Measurements from ENCODE around the gene GPRC5C. TPM values are rescaled to one million over a fixed set of nuclear protein-coding genes. Genes with fewer than 3 reads are reported as not detected.

The GPRC5C gene
- total RNA-seq, 1 experiment from 2014 or later = 15.5 TPM

GRCh38 chr17:74408815-74409214 lies 23.1 kb upstream of the GPRC5C start:
- Mint-ChIP-seq H3K4me1 (peaks cover 10 to 20% of the 10 kb centered on the region in 2 experiments), H3K4me3 (no peak overlapping the region), H3K27ac (no peak overlapping the region), H3K36me3 (ENCODE audit: insufficient read depth in 1 of 3, low read depth in 3 of 3) (peaks cover 0 to 6% (median 0%) of the 10 kb centered on the region in 3 experiments; a peak in 2 of 7 replicates), H3K9me3 (peaks cover 0 to 6% of the 10 kb centered on the region in 2 experiments; a peak in 1 of 5 replicates), H3K27me3 (ENCODE audit: low read depth) (peaks cover 4% of the 10 kb centered on the region)
- no peak overlapping the region for H3K14ac ChIP-seq (ENCODE audit: insufficient read depth, low read length)
- no peak overlapping the region for H3K23ac ChIP-seq (ENCODE audit: insufficient read length, low read depth, low read length)
- no peak overlapping the region for H2BK120ac ChIP-seq (ENCODE audit: low read depth, low read length, poor library complexity, severe bottlenecking)
- no peak for DNase-seq
- no peak overlapping the region for H2BK12ac ChIP-seq (ENCODE audit: insufficient read length, low read depth, low read length)
- H3K18ac ChIP-seq (ENCODE audit: insufficient read length, low read depth, low read length) = no peak overlapping the region
- no peak overlapping the region for H3K27ac ChIP-seq (ENCODE audit: insufficient read length, low read depth, low read length)
- no peak overlapping the region for H2AK5ac ChIP-seq (ENCODE audit: insufficient read length, low read length)
- no peak overlapping the region for H2BK5ac ChIP-seq (ENCODE audit: insufficient read length, low read length)
- no peak overlapping the region for H3K4me2 ChIP-seq (ENCODE audit: insufficient read depth, insufficient read length, low read length)
- H2AFZ ChIP-seq (ENCODE audit: low read length) = no peak overlapping the region
- no peak overlapping the region for H3K9ac ChIP-seq (ENCODE audit: extremely low read depth, insufficient read length, low read length)
- H4K8ac ChIP-seq (replicated peaks; ENCODE audit: insufficient read length, low read depth, low read length) = no peak overlapping the region
- H3K79me1 ChIP-seq (ENCODE audit: insufficient read depth, low read depth, low read length, poor library complexity, severe bottlenecking) = no peaks in the 10 kb centered on the region
- no CpG with 5 or more reads among the region's 4 CpGs for WGBS (ENCODE audit: extremely low coverage, insufficient read length, low lambda C conversion rate)
- no peak overlapping the region for H3T11ph ChIP-seq (ENCODE audit: low read length)
- H4K91ac ChIP-seq (ENCODE audit: insufficient read length, low read depth, low read length) = no peak overlapping the region
- H3K56ac ChIP-seq (ENCODE audit: insufficient read length, low read depth, low read length) = no peak overlapping the region
- no peaks in the 10 kb centered on the region for H3K27me3 ChIP-seq (ENCODE audit: insufficient read depth, low read length)
- TF ChIP-seq, protein P1, sequence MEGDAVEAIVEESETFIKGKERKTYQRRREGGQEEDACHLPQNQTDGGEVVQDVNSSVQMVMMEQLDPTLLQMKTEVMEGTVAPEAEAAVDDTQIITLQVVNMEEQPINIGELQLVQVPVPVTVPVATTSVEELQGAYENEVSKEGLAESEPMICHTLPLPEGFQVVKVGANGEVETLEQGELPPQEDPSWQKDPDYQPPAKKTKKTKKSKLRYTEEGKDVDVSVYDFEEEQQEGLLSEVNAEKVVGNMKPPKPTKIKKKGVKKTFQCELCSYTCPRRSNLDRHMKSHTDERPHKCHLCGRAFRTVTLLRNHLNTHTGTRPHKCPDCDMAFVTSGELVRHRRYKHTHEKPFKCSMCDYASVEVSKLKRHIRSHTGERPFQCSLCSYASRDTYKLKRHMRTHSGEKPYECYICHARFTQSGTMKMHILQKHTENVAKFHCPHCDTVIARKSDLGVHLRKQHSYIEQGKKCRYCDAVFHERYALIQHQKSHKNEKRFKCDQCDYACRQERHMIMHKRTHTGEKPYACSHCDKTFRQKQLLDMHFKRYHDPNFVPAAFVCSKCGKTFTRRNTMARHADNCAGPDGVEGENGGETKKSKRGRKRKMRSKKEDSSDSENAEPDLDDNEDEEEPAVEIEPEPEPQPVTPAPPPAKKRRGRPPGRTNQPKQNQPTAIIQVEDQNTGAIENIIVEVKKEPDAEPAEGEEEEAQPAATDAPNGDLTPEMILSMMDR (conservative IDR thresholded peaks at IDR 0.05) = no peak
- no peaks in the 10 kb centered on the region for H4K20me1 ChIP-seq (ENCODE audit: control insufficient read depth, insufficient read depth, insufficient read length)
- H2BK20ac ChIP-seq (ENCODE audit: low read depth, low read length, poor library complexity, severe bottlenecking) = no peak overlapping the region
- no peaks in the 10 kb centered on the region for H3K9me3 ChIP-seq (ENCODE audit: control insufficient read depth, low read depth, low read length)
- no peaks in the 10 kb centered on the region for H3K79me2 ChIP-seq (ENCODE audit: insufficient read depth, low read length)
- peaks cover 5% of the 10 kb centered on the region; the same call in 1 of the 2 replicates for H3K4me1 ChIP-seq (ENCODE audit: insufficient read depth, low read length)
- H2BK15ac ChIP-seq (ENCODE audit: low read depth, low read length) = no peak overlapping the region
- no peaks in the 10 kb centered on the region for H3K23me2 ChIP-seq (ENCODE audit: insufficient read length, low read depth, low read length, poor library complexity, severe bottlenecking)
- no peak overlapping the region for H3K4ac ChIP-seq (ENCODE audit: low read depth, low read length)
- no peak overlapping the region for H4K5ac ChIP-seq (ENCODE audit: insufficient read length, low read depth, low read length)

Measured in H9 (cell line).